ENCODE data around the gene PIP4K2A.

GRCh38 chr10:22740180-22740579 is 25.8 kb upstream of the PIP4K2A start:
- TF ChIP-seq POLR2A (IDR thresholded peaks at IDR 0.05; ENCODE audit: low read depth, low read length) (no peak), MAX (IDR thresholded peaks at IDR 0.05; ENCODE audit: insufficient read depth, insufficient read length) (no peak), CTCF (IDR thresholded peaks at IDR 0.05; ENCODE audit: extremely low read depth in 1 of 2, insufficient read depth in 1 of 2, low read depth in 1 of 2, low read length in 2 of 2) (no peak)
